ENCODE measurements around the gene TTC12. TPM values are rescaled to one million over a fixed set of nuclear protein-coding genes. Genes with fewer than 3 reads are reported as not detected.

Gene TTC12
- polyA plus RNA-seq, 4 donors, result 3.0 to 17.8 (median 6.0) TPM

DNA sequence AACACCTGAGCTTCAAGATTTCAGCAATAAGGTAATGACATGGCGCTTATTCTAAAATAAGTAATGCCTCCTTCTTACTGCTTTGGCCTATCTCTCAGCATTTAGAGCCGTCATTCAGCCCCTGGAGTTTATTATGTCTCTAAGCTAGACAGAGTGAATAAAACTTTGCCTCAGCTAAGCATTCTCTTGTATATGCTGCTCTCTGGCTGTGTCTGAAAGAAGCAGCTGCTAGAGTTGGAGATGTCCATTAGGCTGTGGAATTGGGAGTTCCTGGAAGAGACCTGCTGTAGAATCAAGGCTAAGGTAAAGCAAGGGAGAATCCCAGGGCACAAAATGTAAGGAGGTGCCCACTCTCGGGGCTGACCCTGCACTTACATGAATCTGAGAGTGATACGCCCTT, 35.5 kb upstream of the TTC12 start:
- H3K4me3 ChIP-seq (ENCODE audit: low read depth in 1 of 3, low read length in 3 of 3), result no peak overlapping the region
- H3K4me1 ChIP-seq (ENCODE audit: control insufficient read depth in 3 of 3, insufficient read depth in 2 of 3, low read depth in 1 of 3, low read length in 2 of 3), result no peaks in the 10 kb centered on the region
- no peak for DNase-seq
- no peak overlapping the region for H3K27ac ChIP-seq (ENCODE audit: low read depth in 1 of 3, low read length in 2 of 3)
- H3K27me3 ChIP-seq (ENCODE audit: control insufficient read depth in 3 of 3, insufficient read depth in 3 of 3, low read length in 3 of 3), result no peaks in the 10 kb centered on the region
- FAIRE-seq, result no peak
- WGBS, 3 donors, result 64 to 85% (median 85%) methylated on average over 4 of the region's 4 CpGs
- no peaks in the 10 kb centered on the region for H3K36me3 ChIP-seq (ENCODE audit: control insufficient read depth in 3 of 3, insufficient read depth in 2 of 3, low read depth in 1 of 3, low read length in 3 of 3)
- no peaks in the 10 kb centered on the region for H3K9me3 ChIP-seq (ENCODE audit: control insufficient read depth in 2 of 2, insufficient read depth in 1 of 2, low read depth in 1 of 2, low read length in 1 of 2)

DNA sequence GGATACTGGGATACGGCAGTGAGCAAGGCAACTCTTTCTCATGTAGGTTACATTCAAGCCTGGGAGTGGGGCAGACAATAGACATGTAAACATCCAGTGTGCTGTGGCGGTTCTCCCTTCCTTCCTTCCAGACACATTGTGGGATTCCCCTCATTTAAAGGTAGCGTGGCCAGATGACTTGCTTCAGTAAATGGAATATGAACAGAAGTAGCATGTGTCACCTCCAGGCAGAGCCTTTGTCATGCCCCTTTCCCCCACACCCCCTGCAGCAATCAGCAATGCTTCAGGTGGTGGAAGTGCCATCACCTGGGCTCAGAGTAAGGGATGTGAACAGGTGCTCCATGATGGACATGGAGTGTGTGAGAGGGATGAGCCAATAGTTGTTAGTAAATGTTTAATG, 34.8 kb upstream of the TTC12 start:
- no peaks in the 10 kb centered on the region for H3K36me3 ChIP-seq (ENCODE audit: control insufficient read depth in 3 of 3, insufficient read depth in 2 of 3, low read depth in 1 of 3, low read length in 3 of 3)
- H3K4me3 ChIP-seq (ENCODE audit: low read depth in 1 of 3, low read length in 3 of 3), result no peak overlapping the region
- H3K9me3 ChIP-seq (ENCODE audit: control insufficient read depth in 2 of 2, insufficient read depth in 1 of 2, low read depth in 1 of 2, low read length in 1 of 2), result no peaks in the 10 kb centered on the region
- DNase-seq (no peak), FAIRE-seq (no peak)
- H3K27me3 ChIP-seq (ENCODE audit: control insufficient read depth in 3 of 3, insufficient read depth in 3 of 3, low read length in 3 of 3), result no peaks in the 10 kb centered on the region
- WGBS, 3 donors, result 75 to 88% (median 87%) methylated on average over 3 of the region's 3 CpGs
- no peak overlapping the region for H3K27ac ChIP-seq (ENCODE audit: low read depth in 1 of 3, low read length in 2 of 3)
- H3K4me1 ChIP-seq (ENCODE audit: control insufficient read depth in 3 of 3, insufficient read depth in 2 of 3, low read depth in 1 of 3, low read length in 2 of 3), result no peaks in the 10 kb centered on the region

DNA sequence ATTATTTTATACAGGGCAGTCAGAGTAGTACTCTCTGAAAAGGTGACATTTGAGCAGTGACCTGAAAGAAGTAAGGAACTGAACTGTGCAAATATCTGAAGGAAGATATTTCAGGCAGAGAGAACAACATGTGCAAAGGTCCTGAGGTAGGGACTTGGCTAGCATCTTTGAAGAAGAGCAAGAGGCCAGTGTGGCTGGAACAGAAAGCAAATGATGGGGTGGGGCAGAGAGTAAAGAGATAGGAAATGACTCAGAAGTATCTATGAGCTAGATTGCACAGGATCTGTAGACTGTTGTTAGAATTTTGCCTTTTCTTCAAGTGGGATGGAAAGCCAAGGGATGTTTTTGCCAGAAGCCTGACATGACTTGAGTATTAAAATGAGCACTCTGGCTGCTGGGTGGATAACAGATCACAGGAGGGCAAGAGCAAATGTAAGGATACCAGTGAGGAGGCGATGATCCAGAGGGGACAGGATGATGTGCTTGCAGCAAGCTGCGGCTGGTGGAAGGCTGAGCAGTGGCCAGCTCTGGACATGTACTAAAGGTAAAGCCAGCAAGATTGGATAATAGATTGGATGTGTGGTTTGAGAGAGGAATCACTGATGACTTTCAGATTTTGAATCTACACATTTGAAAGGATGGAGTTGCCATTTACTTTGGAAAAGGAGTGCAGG, 33.2 kb upstream of the TTC12 start:
- H3K36me3 ChIP-seq (ENCODE audit: control insufficient read depth in 3 of 3, insufficient read depth in 2 of 3, low read depth in 1 of 3, low read length in 3 of 3), result no peaks in the 10 kb centered on the region
- H3K4me3 ChIP-seq (ENCODE audit: low read depth in 1 of 3, low read length in 3 of 3), result no peak overlapping the region
- DNase-seq (no peak), FAIRE-seq (no peak)
- no peak overlapping the region for H3K27ac ChIP-seq (ENCODE audit: low read depth in 1 of 3, low read length in 2 of 3)
- no peaks in the 10 kb centered on the region for H3K27me3 ChIP-seq (ENCODE audit: control insufficient read depth in 3 of 3, insufficient read depth in 3 of 3, low read length in 3 of 3)
- H3K4me1 ChIP-seq (ENCODE audit: control insufficient read depth in 3 of 3, insufficient read depth in 2 of 3, low read depth in 1 of 3, low read length in 2 of 3), result no peaks in the 10 kb centered on the region
- no peaks in the 10 kb centered on the region for H3K9me3 ChIP-seq (ENCODE audit: control insufficient read depth in 2 of 2, insufficient read depth in 1 of 2, low read depth in 1 of 2, low read length in 1 of 2)
- 84 to 93% (median 93%) methylated on average over 2 of the region's 2 CpGs for WGBS, 3 donors

DNA sequence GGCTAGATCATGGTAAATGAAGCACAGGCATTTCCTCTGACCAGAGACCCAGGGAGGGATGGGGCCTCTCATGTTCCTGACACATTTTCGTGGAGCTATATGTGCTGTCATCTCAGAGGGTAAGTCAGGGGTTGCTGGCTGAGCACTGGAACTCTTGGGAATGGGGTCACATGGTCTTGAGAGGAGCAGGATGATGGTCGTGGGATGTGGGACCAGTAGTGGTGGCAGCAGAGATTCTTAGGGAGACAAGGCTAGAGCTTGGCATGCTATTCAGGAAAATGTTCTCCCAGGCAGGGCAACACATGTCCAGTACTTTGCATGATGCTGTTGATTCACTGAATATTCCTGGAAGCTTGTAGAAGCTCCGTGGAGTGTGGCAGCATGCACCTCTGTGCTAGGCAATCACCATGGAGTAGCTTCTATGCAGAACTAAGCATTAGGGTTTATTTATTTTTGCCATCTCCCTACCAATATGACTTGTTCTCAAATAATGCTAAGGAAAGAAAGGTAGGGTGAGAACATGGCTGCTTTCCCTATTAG, 31.4 kb upstream of the TTC12 start:
- no peaks in the 10 kb centered on the region for H3K9me3 ChIP-seq (ENCODE audit: control insufficient read depth in 2 of 2, insufficient read depth in 1 of 2, low read depth in 1 of 2, low read length in 1 of 2)
- FAIRE-seq, result no peak
- WGBS, 3 donors, result 69 to 72% (median 71%) methylated on average over 3 of the region's 3 CpGs
- no peak overlapping the region for H3K4me3 ChIP-seq (ENCODE audit: low read depth in 1 of 3, low read length in 3 of 3)
- no peaks in the 10 kb centered on the region for H3K36me3 ChIP-seq (ENCODE audit: control insufficient read depth in 3 of 3, insufficient read depth in 2 of 3, low read depth in 1 of 3, low read length in 3 of 3)
- no peak overlapping the region for H3K27ac ChIP-seq (ENCODE audit: low read depth in 1 of 3, low read length in 2 of 3)
- peaks cover 0 to under 1% (median 0%) of the 10 kb centered on the region in 3 donors for H3K4me1 ChIP-seq (ENCODE audit: control insufficient read depth in 3 of 3, insufficient read depth in 2 of 3, low read depth in 1 of 3, low read length in 2 of 3)
- no peaks in the 10 kb centered on the region for H3K27me3 ChIP-seq (ENCODE audit: control insufficient read depth in 3 of 3, insufficient read depth in 3 of 3, low read length in 3 of 3)
- no peak for DNase-seq

DNA sequence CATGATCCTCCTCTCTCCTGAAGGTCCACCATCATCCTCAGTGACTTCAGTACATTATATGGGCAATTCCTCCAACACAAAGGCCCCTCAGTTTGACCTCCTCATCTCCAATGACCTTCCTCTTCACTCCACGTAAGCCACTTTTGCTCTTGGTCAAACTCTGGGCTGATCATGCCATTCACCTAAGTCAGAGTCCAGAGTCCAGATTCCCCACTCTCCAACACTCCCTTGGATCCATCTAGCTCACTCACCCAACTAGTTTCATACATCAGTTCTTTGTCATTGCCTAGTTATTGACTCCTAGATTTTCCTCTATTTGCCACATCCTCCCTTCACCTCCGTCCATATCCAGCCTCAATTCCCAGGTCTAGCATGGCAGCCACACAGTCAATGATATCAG, 30.5 kb upstream of the TTC12 start:
- no peaks in the 10 kb centered on the region for H3K36me3 ChIP-seq (ENCODE audit: control insufficient read depth in 3 of 3, insufficient read depth in 2 of 3, low read depth in 1 of 3, low read length in 3 of 3)
- no peak for FAIRE-seq
- WGBS, 3 donors, result 70 to 75% (median 72%) methylated on average over 2 of the region's 2 CpGs

DNA sequence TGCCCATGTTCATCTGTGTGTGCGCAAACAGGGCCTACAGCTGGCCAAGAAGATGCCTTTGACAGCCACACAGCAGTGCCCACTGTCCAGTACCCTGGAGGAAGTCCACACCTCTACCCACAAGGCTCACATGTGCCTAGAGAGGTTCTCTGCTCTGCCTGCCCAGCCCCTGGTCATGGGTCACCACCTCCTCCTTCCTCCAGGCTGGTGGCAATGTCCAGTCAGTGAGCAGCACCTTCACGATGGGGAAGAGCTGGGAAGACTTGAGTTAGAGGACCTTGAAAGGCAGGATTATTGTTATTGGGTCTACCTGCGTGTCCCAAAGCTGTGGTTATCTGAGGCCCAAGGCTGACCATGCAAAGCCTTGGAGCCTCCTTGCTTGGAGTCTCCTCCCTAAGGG, 28.4 kb upstream of the TTC12 start:
- Histone ChIP-seq H3K27ac (ENCODE audit: low read depth in 1 of 3, low read length in 2 of 3) (no peak overlapping the region), H3K27me3 (ENCODE audit: control insufficient read depth in 3 of 3, insufficient read depth in 3 of 3, low read length in 3 of 3) (no peaks in the 10 kb centered on the region), H3K4me3 (ENCODE audit: low read depth in 1 of 3, low read length in 3 of 3) (no peak overlapping the region), H3K9me3 (ENCODE audit: control insufficient read depth in 2 of 2, insufficient read depth in 1 of 2, low read depth in 1 of 2, low read length in 1 of 2) (no peaks in the 10 kb centered on the region), H3K4me1 (ENCODE audit: control insufficient read depth in 3 of 3, insufficient read depth in 2 of 3, low read depth in 1 of 3, low read length in 2 of 3) (peaks cover 0 to 5% (median 0%) of the 10 kb centered on the region in 3 donors), H3K36me3 (ENCODE audit: control insufficient read depth in 3 of 3, insufficient read depth in 2 of 3, low read depth in 1 of 3, low read length in 3 of 3) (no peaks in the 10 kb centered on the region)
- no peak for FAIRE-seq
- WGBS, 3 donors, result 88 to 91% (median 90%) methylated on average over 3 of the region's 3 CpGs
- DNase-seq, result no peak

More for the DNA sequence above, 30.5 kb upstream of the TTC12 start:
- DNase-seq, result no peak
- peaks cover 0 to 5% (median 0%) of the 10 kb centered on the region in 3 donors for H3K4me1 ChIP-seq (ENCODE audit: control insufficient read depth in 3 of 3, insufficient read depth in 2 of 3, low read depth in 1 of 3, low read length in 2 of 3)
- no peaks in the 10 kb centered on the region for H3K27me3 ChIP-seq (ENCODE audit: control insufficient read depth in 3 of 3, insufficient read depth in 3 of 3, low read length in 3 of 3)
- H3K27ac ChIP-seq (ENCODE audit: low read depth in 1 of 3, low read length in 2 of 3), result no peak overlapping the region
- H3K4me3 ChIP-seq (ENCODE audit: low read depth in 1 of 3, low read length in 3 of 3), result no peak overlapping the region
- no peaks in the 10 kb centered on the region for H3K9me3 ChIP-seq (ENCODE audit: control insufficient read depth in 2 of 2, insufficient read depth in 1 of 2, low read depth in 1 of 2, low read length in 1 of 2)

DNA sequence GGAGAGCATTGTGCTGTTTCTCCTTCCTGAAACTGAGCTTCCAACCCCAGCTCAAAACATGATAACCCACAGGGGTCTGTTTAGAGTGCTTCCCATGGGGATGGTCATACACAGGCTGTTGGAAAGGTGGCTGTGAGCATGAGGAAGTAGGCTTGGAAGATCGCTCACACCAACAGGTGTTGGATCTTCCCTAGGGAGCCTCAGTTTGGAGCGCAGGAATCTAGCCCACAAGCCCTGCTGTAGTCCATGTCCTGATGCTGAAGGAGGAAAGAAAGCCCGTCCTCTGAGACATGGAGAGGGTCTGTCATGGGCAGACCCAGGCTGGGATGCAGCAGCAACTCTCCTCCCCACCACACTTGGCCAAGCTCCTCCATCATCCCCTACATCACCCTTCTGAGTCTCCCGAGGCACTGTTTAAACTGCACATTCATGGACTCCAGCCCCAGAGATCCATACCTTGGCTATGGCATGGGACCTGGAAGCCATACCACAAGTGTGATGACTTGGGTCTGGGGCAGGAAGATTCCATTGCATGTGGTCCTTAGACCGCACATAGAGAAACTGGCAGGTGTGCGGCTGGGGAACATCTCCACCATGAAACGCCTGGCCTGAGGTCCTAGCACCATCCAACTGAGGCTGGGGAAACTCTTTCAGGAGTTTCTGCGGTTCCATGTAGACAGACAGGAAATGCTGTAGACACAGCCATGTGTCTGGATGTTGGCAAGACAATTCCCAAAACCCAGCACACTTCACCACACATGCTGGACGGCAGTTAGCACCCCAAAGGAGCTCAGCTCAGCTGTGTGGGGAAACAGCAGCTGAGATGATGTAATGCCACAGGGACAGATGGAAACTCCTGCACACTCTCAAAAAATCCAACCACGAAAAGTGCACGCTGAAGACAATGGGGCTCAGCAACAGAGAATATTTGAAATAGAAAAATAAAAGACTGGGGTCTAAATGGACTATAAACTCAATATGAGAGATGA, 27.6 kb upstream of the TTC12 start:
- 73 to 86% (median 83%) methylated on average over 11 of the region's 11 CpGs for WGBS, 3 donors
- no peak for FAIRE-seq
- DNase-seq, result peak in 1 of 2 donors; percentile 19

DNA sequence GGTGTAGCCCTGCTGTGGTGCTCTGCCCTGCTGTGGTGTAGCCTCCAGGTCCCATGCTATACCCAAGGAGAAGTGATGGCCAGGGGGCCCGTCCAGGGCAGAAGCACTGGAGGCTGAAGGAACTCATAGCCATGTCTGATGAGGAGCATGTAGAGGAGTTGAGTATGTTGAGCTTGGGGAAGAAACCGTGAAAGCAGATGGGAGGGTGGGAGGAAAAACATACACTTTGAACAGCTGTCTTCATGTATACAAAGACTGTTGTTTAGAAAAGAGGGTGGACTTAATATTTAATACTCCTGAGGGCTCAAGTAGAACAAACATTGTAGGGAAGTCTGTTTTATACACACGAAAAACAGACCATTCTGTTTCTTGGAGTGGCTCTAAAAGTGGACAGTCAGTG, 26.6 kb upstream of the TTC12 start:
- FAIRE-seq (no peak), DNase-seq (peak in 1 of 2 donors; percentile 15)
- Histone ChIP-seq H3K27ac (ENCODE audit: low read depth in 1 of 3, low read length in 2 of 3) (no peak overlapping the region), H3K27me3 (ENCODE audit: control insufficient read depth in 3 of 3, insufficient read depth in 3 of 3, low read length in 3 of 3) (no peaks in the 10 kb centered on the region), H3K36me3 (ENCODE audit: control insufficient read depth in 3 of 3, insufficient read depth in 2 of 3, low read depth in 1 of 3, low read length in 3 of 3) (no peaks in the 10 kb centered on the region), H3K9me3 (ENCODE audit: control insufficient read depth in 2 of 2, insufficient read depth in 1 of 2, low read depth in 1 of 2, low read length in 1 of 2) (no peaks in the 10 kb centered on the region), H3K4me1 (ENCODE audit: control insufficient read depth in 3 of 3, insufficient read depth in 2 of 3, low read depth in 1 of 3, low read length in 2 of 3) (peaks cover 0 to 5% (median 0%) of the 10 kb centered on the region in 3 donors), H3K4me3 (ENCODE audit: low read depth in 1 of 3, low read length in 3 of 3) (no peak overlapping the region)
- WGBS, 3 donors, result 37 to 48% (median 45%) methylated on average over 3 of the region's 3 CpGs

More for the DNA sequence above, 27.6 kb upstream of the TTC12 start:
- Histone ChIP-seq H3K27me3 (ENCODE audit: control insufficient read depth in 3 of 3, insufficient read depth in 3 of 3, low read length in 3 of 3) (no peaks in the 10 kb centered on the region), H3K4me1 (ENCODE audit: control insufficient read depth in 3 of 3, insufficient read depth in 2 of 3, low read depth in 1 of 3, low read length in 2 of 3) (peaks cover 0 to 5% (median 0%) of the 10 kb centered on the region in 3 donors), H3K4me3 (ENCODE audit: low read depth in 1 of 3, low read length in 3 of 3) (no peak overlapping the region), H3K36me3 (ENCODE audit: control insufficient read depth in 3 of 3, insufficient read depth in 2 of 3, low read depth in 1 of 3, low read length in 3 of 3) (no peaks in the 10 kb centered on the region), H3K27ac (ENCODE audit: low read depth in 1 of 3, low read length in 2 of 3) (peak overlapping the region in 1 of 3 donors; percentile 18), H3K9me3 (ENCODE audit: control insufficient read depth in 2 of 2, insufficient read depth in 1 of 2, low read depth in 1 of 2, low read length in 1 of 2) (no peaks in the 10 kb centered on the region)

All from small intestine (tissue), 7 donors.